ENCODE data around the gene B3GAT1.

B3GAT1 gene

DNA sequence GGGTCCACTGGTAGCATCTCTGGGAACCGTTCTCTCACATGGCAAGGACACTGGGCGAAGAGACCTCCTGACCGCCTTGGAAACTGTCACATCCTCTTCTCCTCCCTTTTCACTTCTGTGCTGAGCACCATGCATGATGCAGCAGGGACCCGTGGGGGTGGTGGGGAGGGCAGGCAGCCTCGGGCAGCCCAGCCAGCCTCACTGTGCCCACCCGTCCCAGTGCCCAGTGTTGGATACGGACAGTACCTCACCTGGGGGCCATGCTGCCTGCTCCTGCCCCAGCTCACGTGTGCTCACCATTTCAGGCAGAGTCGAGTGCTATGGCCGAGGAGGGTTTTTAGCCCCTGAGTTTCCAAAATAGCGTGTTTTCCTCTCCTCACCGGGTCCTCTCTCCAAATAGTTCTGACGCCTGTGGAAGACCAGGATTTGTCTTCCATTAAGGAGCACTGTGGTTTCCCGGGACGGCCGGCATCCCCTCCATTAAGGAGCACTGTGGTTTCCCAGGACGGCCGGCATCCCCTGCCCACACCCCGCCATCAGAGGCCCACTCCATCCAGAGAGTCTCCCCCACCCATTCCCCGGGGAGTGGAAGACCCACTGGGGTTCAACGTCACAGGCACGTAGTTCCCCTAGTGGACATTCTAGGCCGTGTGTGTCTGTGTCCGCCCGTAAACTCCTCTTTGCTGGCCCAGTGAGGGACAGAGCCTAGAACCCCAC lies 22.4 kb downstream of the B3GAT1 start:
- no peak overlapping the region for H3K4me3 ChIP-seq (replicated peaks; ENCODE audit: insufficient read depth, low read length)
- TF ChIP-seq, protein P1, sequence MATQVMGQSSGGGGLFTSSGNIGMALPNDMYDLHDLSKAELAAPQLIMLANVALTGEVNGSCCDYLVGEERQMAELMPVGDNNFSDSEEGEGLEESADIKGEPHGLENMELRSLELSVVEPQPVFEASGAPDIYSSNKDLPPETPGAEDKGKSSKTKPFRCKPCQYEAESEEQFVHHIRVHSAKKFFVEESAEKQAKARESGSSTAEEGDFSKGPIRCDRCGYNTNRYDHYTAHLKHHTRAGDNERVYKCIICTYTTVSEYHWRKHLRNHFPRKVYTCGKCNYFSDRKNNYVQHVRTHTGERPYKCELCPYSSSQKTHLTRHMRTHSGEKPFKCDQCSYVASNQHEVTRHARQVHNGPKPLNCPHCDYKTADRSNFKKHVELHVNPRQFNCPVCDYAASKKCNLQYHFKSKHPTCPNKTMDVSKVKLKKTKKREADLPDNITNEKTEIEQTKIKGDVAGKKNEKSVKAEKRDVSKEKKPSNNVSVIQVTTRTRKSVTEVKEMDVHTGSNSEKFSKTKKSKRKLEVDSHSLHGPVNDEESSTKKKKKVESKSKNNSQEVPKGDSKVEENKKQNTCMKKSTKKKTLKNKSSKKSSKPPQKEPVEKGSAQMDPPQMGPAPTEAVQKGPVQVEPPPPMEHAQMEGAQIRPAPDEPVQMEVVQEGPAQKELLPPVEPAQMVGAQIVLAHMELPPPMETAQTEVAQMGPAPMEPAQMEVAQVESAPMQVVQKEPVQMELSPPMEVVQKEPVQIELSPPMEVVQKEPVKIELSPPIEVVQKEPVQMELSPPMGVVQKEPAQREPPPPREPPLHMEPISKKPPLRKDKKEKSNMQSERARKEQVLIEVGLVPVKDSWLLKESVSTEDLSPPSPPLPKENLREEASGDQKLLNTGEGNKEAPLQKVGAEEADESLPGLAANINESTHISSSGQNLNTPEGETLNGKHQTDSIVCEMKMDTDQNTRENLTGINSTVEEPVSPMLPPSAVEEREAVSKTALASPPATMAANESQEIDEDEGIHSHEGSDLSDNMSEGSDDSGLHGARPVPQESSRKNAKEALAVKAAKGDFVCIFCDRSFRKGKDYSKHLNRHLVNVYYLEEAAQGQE (IDR thresholded peaks at IDR 0.05; ENCODE audit: insufficient replicate concordance, low read depth): no peak
- TF ChIP-seq GABPA (IDR thresholded peaks at IDR 0.05; ENCODE audit: low read depth) (no peak), SPI1 (IDR thresholded peaks at IDR 0.05; ENCODE audit: borderline replicate concordance, low read depth) (no peak), POLR2AphosphoS5 (IDR thresholded peaks at IDR 0.05; ENCODE audit: low read depth) (no peak)
- TF ChIP-seq, protein P2, sequence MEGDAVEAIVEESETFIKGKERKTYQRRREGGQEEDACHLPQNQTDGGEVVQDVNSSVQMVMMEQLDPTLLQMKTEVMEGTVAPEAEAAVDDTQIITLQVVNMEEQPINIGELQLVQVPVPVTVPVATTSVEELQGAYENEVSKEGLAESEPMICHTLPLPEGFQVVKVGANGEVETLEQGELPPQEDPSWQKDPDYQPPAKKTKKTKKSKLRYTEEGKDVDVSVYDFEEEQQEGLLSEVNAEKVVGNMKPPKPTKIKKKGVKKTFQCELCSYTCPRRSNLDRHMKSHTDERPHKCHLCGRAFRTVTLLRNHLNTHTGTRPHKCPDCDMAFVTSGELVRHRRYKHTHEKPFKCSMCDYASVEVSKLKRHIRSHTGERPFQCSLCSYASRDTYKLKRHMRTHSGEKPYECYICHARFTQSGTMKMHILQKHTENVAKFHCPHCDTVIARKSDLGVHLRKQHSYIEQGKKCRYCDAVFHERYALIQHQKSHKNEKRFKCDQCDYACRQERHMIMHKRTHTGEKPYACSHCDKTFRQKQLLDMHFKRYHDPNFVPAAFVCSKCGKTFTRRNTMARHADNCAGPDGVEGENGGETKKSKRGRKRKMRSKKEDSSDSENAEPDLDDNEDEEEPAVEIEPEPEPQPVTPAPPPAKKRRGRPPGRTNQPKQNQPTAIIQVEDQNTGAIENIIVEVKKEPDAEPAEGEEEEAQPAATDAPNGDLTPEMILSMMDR (IDR thresholded peaks at IDR 0.05; ENCODE audit: insufficient read depth, low read length): no peak
- DNase-seq (ENCODE audit: low read depth in 1 of 2, low spot score in 1 of 2): no peak
- no peaks in the 10 kb centered on the region for H3K27me3 ChIP-seq (ENCODE audit: insufficient read depth, poor library complexity, severe bottlenecking)
- H3K27ac ChIP-seq (replicated peaks): no peak overlapping the region

DNA sequence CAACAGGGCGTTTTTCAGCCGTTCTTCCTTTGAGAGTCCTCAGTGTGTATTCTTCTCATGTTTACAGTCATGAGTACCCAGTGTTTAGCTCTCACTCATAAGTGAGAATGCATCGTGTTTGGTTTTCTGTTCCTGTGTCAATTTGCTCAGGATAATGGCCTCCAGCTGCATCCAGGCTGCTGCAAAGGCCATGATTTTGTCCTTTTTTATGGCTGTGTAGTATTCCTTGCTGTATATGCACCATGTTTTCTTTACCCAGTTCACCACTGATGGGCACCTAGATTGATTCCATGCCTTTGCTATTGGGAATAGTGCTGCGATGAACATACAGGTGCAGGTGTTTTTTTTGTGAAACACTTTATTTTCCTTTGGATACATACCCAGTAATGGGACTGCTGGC lies 23.5 kb downstream of the B3GAT1 start:
- TF ChIP-seq, protein P1 (IDR thresholded peaks at IDR 0.05; ENCODE audit: insufficient replicate concordance, low read depth): no peak
- TF ChIP-seq GABPA (IDR thresholded peaks at IDR 0.05; ENCODE audit: low read depth): no peak
- Histone ChIP-seq H3K27ac (replicated peaks) (no peak overlapping the region), H3K4me3 (replicated peaks; ENCODE audit: insufficient read depth, low read length) (no peak overlapping the region), H3K27me3 (ENCODE audit: insufficient read depth, poor library complexity, severe bottlenecking) (no peaks in the 10 kb centered on the region)
- DNase-seq (ENCODE audit: low read depth in 1 of 2, low spot score in 1 of 2): no peak

DNA sequence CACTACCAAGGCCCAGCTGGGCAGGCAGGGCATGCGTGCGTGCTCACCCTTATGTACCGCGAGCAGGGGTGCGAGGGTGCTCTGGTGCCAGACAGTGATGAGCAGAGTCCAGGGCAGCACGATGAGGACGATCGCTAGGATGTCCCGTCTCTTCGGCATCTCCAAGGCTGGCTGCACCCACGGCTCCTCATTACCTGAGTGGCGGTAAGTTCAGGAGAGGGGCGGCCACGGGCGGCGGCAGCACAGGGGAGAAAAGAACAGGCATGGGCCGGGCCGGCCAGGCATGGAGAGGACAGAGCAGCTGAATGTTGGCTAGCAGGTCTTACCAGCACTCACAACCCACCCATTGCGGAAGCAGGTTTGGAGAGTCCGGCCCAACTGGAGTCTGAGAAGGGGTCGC lies 24.5 kb downstream of the B3GAT1 start:
- TF ChIP-seq GABPA (IDR thresholded peaks at IDR 0.05; ENCODE audit: low read depth) (no peak), POLR2AphosphoS5 (IDR thresholded peaks at IDR 0.05; ENCODE audit: low read depth) (no peak), SPI1 (IDR thresholded peaks at IDR 0.05; ENCODE audit: borderline replicate concordance, low read depth) (no peak)
- TF ChIP-seq, protein P1 (IDR thresholded peaks at IDR 0.05; ENCODE audit: insufficient replicate concordance, low read depth): no peak
- TF ChIP-seq, protein P2 (IDR thresholded peaks at IDR 0.05; ENCODE audit: insufficient read depth, low read length): no peak
- no peaks in the 10 kb centered on the region for H3K27me3 ChIP-seq (ENCODE audit: insufficient read depth, poor library complexity, severe bottlenecking)
- H3K4me3 ChIP-seq (replicated peaks; ENCODE audit: insufficient read depth, low read length): no peak overlapping the region
- no peak for DNase-seq (ENCODE audit: low read depth in 1 of 2, low spot score in 1 of 2)
- H3K27ac ChIP-seq (replicated peaks): no peak overlapping the region

Measured in HL-60 (cell line).